GM18909 (cell line): ENCODE results near the gene TSPAN13.

Source experiments
- ATAC-seq: cut with Tn5 transposase; IDR thresholded peaks from one replicate; pipeline ENCODE4 v1.9.1; 2021; ENCODE audit warnings: mild to moderate bottlenecking; ENCODE audit not compliant: unreplicated experiment, poor library complexity

The TSPAN13 gene

DNA sequence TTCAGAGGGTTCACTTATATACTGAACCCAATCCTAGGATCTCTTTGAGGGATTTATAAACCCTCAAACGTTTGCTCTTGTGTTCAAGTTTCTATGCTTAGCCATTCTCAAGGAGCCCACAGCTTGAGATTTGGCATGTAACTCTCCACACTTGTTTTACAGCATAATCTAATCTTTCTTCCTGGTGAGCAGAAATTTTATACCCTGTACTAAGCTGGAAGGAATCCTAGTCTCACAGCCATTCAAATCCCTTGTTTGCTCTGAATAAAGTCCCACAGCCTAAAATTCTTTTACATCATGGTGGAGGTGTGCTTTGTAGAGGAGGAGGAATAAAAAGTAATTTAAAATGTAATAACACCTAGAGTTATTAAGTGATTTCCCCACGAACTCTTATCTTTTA lies 56.6 kb downstream of the TSPAN13 start:
- no peak for ATAC-seq

DNA sequence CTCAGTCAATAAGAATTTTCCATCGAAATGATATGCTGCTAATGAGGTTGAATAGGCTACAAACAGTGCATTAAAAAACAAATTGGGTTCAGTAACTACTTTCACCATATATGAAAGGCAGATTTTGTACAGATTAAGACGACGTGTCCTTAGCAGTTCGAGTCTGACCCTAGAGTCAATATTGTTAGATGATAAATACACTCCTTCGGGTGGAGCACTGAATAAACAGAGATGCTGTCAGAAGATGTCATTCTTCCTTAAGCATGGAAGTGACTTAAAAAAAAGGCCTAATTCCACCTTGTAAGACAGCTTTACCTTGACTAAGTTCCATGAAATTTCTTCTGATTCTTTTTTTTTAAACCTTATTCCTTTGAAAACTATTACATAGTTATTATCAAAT lies 57.0 kb downstream of the TSPAN13 start:
- ATAC-seq: no peak

DNA sequence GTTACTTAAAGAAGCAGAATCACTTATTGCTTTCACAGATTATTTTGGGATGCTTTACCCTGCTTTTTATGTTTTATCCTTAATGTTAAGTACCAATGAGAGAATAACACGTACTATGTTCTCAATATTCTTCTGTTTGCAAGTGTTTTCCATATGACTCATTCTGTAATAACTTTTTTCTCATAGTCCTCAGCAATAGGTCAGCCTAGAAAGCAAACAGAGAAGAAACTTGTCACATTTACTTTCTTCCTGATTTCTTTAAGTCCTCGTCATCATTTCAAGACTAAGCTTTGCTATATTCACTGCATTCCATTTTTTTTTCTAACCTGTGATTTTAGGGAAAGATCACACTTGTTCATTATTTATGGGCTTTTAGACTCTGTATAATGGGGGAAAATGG lies 58.0 kb downstream of the TSPAN13 start:
- ATAC-seq: no peak

DNA sequence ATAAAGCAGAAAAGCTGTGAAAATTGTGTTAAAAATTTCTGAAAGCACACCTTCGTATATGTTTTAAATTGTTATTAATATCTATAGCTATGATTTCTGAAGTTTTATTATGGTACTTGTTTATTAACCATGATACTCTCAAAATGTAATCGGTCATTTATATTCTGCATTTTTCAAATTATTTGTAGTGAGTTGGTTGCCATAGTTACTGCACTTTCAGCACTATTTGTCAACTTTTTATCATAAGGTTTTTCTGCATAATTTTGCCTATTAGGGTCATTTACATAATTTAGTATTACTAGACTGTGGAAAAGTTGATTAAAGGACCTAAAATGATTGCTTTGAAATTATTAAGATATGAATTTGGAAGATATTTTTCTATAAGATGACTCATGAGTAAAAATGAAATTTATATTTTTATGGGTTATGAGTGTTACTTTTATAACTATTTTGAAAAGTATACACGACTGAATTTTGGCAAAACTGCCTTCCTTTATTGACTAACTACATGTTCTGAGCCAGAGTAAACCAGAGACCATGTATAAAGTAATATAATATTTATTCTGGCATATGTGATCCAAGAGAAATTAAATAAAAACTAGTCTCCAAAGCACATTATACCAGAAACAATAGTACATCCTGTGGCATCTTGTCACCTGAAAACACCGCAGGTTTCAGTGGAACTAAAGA lies 59.1 kb downstream of the TSPAN13 start:
- no peak for ATAC-seq

DNA sequence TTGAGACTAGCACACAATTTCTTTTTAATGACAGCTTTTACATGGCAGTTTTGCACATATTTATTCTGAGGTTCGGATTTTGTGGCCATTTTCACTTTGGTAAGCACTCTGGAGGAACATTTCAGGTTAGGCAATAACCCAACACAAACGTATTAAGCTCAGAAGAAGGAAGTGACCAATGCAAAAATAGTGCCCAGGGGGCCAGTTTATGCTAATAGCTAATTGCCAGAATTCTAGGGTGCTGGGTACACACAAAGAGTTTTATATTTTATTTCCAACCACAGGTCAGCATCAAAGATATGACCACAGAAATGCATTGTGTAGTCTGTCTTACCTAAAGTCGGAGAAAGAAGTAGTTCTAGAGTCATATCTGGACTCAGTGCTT lies 59.7 kb downstream of the TSPAN13 start:
- no peak for ATAC-seq

DNA sequence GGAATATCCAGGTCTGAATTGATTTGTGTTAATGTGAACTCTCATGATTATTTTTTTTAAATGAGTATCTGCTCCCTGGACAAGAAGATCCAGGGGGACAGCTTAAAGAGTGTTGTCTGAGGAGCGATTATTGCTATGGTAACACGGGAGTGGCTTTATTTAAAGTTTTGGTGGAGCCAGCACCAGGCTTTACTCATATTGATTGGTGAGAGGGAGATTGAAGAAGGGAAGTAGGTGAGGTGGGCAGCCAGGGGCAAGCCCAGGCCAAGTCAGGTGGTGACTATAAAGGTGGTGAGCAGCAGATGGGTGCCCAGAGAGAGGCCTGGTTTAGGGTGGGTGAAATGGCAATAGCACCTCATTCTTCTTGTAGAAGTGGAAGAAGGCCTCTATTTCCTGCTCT lies 61.4 kb downstream of the TSPAN13 start:
- ATAC-seq: no peak

DNA sequence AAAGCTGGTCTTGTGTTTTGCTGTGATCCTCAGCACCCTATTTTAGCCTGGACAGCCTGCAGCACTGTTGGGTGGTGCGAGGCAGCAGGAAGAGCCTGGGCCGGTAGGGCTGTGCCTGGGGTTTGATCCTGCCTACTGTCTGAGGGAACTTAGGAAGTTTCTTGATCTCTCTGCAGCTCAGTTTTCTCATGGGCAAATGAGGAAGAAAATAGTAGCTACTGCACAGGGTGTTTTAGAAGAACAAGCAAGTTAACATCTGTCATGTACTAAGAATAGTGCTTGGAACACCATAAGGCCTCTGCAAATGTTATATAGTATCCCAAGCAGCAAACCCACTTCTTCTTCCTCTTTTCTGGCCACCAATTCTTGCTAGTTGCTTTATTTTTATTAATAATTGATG lies 63.3 kb downstream of the TSPAN13 start:
- ATAC-seq: no peak

DNA sequence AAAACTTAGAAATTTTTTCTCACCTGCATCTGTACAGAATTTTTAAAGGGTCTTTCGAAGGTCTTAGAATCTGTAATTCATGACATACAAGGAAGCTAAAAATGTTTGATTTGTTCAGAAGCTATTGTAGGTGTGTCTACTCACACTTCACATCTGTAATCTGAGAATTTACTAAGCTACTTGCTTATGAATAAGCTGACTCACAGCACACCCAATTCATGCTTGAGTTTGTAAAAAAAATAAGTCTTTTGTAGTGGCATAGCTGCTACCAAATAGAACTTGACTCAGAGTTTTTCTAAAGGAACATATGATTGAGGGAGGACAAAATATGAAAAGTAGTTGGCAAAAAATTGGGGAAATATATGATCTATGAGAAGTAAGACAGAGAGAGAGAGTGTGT lies 64.0 kb downstream of the TSPAN13 start:
- no peak for ATAC-seq

DNA sequence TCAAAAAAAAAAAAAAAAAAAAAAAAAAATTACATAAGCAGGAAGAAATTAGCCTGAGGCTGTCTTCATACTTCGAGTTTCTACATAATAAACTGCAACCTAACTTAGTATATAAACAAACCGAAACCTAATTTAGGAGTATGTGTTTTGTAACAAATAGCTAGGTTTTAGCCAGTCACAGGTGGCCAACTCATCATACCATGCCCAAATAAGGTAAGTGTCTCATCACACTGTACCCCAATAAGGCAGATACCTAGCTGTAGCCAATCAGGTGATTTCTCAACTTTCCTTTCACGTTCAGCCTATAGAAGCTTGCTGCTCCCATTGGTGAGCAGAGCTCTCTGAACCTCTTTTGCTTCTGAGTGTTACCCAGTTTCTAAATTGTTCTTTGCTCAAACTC lies 65.2 kb downstream of the TSPAN13 start:
- ATAC-seq: no peak

DNA sequence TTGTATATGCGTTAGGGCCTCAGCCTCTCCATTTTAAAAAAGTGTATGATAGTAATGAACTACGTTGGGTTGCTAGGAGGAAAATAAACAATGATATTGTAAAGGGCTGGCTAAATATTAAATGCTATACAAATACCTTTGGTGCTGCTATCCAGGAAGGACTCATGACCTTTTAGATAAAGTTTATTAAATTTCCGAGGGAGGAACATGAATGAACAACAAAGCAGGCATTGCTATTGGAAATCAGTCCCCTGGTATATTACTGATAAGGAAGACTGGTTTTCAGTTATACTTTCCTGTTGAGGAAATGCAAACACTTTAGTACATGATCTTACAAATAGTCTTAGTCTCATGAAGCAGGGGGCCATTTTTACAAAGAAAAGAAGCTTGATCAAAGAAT lies 68.5 kb downstream of the TSPAN13 start:
- no peak for ATAC-seq

DNA sequence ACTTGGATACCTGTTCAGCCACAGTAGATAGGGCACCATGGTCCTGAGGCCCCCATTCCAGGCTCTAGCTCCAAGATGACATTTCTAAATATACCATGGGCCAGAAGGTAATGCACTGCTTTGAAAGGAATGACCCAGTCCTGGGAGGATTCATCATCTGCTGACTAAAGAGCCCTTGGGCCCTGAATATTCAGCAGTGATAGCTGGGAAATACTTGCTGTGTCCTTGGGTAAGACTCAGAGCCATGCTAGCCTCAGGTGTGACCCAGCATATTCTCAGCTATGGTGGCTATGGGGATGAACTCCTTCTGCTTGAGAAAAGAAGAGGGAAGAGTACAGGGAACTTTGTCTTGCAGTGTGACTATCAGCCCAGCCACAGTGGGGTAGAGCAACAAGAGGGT lies 72.5 kb downstream of the TSPAN13 start:
- ATAC-seq: no peak

DNA sequence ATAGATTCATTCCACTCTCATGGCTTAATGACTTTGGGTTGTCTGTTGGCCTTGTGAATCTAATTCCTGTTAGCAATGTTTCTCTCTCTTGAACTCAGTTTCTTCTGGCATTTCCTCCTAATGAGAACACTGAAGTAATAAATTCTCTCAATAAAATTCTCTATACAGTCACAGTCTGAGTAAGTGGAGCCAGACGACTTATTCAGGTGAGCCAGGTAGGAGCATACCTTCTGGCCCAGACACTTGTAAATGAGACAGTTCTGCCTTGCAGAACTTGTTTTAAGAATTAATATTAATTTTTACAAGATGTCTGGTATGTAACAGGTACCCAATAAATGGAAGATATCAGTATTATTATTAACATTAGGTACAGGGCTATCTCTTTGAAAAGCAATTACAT lies 79.8 kb downstream of the TSPAN13 start:
- no peak for ATAC-seq
